Dermis lymphatic vessel endothelial cell (primary cell): ENCODE data around the gene CD164. TPM values are rescaled to one million over a fixed set of nuclear protein-coding genes. Genes with fewer than 3 reads are reported as not detected.

Experiments used
- total RNA-seq: library from RNA; depleted of rRNA; stranded (reverse); fragments of >200 nt; gene quantifications from 2 replicates; pipeline ENCODE4 v1.2.1, GENCODE V29; 2014

The CD164 gene
- 139 and 173 TPM in 2 replicates for total RNA-seq

DNA sequence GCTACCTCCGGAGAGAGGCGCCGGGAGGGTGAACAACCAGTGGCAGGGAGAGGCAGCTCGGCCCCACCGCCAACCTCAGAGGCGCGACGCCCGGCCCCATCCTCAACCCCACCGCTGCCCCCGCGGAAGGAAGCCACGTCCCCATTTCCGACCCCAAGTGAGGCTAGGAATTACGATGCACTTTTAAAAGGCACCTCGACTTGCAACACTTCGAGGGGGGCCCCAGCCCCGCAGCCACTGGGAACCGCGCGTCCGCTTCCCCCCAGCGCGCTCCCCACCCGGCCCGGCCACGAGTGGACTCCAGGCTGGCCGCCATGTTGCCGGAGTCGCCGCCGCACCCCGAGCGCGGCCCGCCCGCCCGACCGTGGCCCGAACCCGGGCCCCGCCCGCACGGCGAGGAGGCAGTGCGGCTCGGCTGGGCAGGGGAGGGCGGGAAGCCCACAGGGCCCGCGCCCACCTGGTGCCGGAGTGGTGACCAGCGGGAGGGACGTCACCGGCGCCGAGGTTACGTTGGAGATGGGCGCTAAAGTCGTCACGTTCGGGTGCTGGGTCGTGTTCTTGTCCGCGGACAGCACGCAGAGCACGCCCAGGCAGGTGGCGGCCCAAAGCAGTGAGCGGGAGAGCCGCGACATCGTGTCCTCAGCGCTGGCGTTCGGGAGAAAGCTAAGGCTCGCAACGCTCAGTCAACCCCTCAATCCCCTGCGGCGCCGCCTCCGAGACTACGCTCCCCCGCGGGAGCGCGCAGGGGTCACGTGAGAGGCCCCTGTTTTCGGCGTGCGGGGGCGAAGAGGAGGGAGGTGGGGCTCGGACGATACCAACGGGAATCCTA lies at the start of gene CD164:
Gene CD164, minus strand, starts transcription at position 721 of the 829 bp plus-strand sequence. Its CDS starts 89 bp downstream, at position 632.

Other genes with a start within 250 kb of the CD164 start
- gene PPIL6, start 58.2 kb upstream of the CD164 start, total RNA-seq: 0.43 and 1.0 TPM in 2 replicates
- 9.0 and 10.5 TPM in 2 replicates for gene SMPD2, start 58.3 kb upstream of the CD164 start, total RNA-seq
- 12.2 and 15.9 TPM in 2 replicates for gene MICAL1, start 73.3 kb upstream of the CD164 start, total RNA-seq
- 4.2 and 6.4 TPM in 2 replicates for gene ZBTB24, start 100.8 kb upstream of the CD164 start, total RNA-seq